Neuronal stem cell (in vitro differentiated cells): ENCODE measurements around the gene STPG3.

Experiments
- DNase-seq: peaks from one replicate; pipeline ENCODE4 v3.0.0-alpha.2; 2013; ENCODE audit warnings: low spot score
- H2AFZ ChIP-seq: one replicate; pipeline ENCODE4 v1.6.1; 2013; ENCODE audit warnings: mild to moderate bottlenecking, low read length, inconsistent platforms
- H2AK5ac ChIP-seq: 2 replicates; pipeline ENCODE4 v1.6.1; 2013; ENCODE audit warnings: low read depth, mild to moderate bottlenecking, inconsistent platforms, low read length, moderate library complexity, mixed read lengths
- H2BK120ac ChIP-seq: 2 replicates; pipeline ENCODE4 v1.6.1; 2013; ENCODE audit warnings: low read depth, mild to moderate bottlenecking, inconsistent platforms, low read length, moderate library complexity, mixed read lengths
- H2BK12ac ChIP-seq: one replicate; pipeline ENCODE4 v1.6.1; 2013; ENCODE audit warnings: low read length, inconsistent platforms
- H2BK15ac ChIP-seq: 2 replicates; pipeline ENCODE4 v1.6.1; 2013; ENCODE audit warnings: mild to moderate bottlenecking, low read length, inconsistent platforms, mixed read lengths
- H2BK5ac ChIP-seq: one replicate; pipeline ENCODE4 v1.6.1; 2013; ENCODE audit warnings: inconsistent platforms, mild to moderate bottlenecking, low read length, moderate library complexity
- H3K14ac ChIP-seq: one replicate; pipeline ENCODE4 v1.6.1; 2013; ENCODE audit warnings: low read length, inconsistent platforms
- H3K18ac ChIP-seq: 2 replicates; pipeline ENCODE4 v1.6.1; 2013; ENCODE audit warnings: low read length, inconsistent platforms
- H3K23ac ChIP-seq: 2 replicates; pipeline ENCODE4 v1.6.1; 2013; ENCODE audit warnings: low read depth, mild to moderate bottlenecking, mixed read lengths, low read length, inconsistent platforms; ENCODE audit not compliant: poor library complexity
- H3K27ac ChIP-seq: replicated peaks from 3 replicates; pipeline ENCODE4 v1.5.1; 2013; ENCODE audit warnings: low read length, inconsistent platforms
- H3K27me3 ChIP-seq, 3 experiments: 2 replicates each; pipeline ENCODE4 v1.6.1; 2013; ENCODE audit warnings: low read length in 3 of 3, mild to moderate bottlenecking in 2 of 3, inconsistent platforms in 1 of 3, low read depth in 1 of 3, mixed read lengths in 1 of 3, moderate library complexity in 1 of 3; ENCODE audit not compliant: control insufficient read depth in 3 of 3, insufficient read depth in 3 of 3
- H3K36me3 ChIP-seq, 2 donors: replicated peaks in 1 of 2; 2 replicates each; pipeline ENCODE4 v1.6.1; 2013; ENCODE audit warnings: low read length in 2 of 2; ENCODE audit not compliant: control insufficient read depth in 2 of 2, insufficient read depth in 2 of 2
- H3K4ac ChIP-seq: 2 replicates; pipeline ENCODE4 v1.6.1; 2013; ENCODE audit warnings: inconsistent platforms, mild to moderate bottlenecking, low read length, moderate library complexity
- H3K4me1 ChIP-seq, 2 donors: 1 replicate in 1 of 2; 2 replicates in 1 of 2; pipeline ENCODE4 v1.6.1; 2013; ENCODE audit warnings: low read length in 2 of 2, low read depth in 1 of 2; ENCODE audit not compliant: control insufficient read depth in 2 of 2, insufficient read depth in 1 of 2
- H3K4me2 ChIP-seq: one replicate; pipeline ENCODE4 v1.6.1; 2013; ENCODE audit warnings: mild to moderate bottlenecking, low read length, inconsistent platforms; ENCODE audit not compliant: insufficient read depth, poor library complexity, severe bottlenecking
- H3K4me3 ChIP-seq, 2 donors: 2 replicates each; pipeline ENCODE4 v1.5.1; 2013; ENCODE audit warnings: low read length in 2 of 2, mild to moderate bottlenecking in 2 of 2, inconsistent platforms in 1 of 2, moderate library complexity in 1 of 2
- H3K79me1 ChIP-seq: one replicate; pipeline ENCODE4 v1.6.1; 2013; ENCODE audit warnings: low read depth, mild to moderate bottlenecking, inconsistent platforms, low read length, moderate library complexity
- H3K9ac ChIP-seq: one replicate; pipeline ENCODE4 v1.6.1; 2013; ENCODE audit warnings: mild to moderate bottlenecking, low read depth, low read length, inconsistent platforms; ENCODE audit not compliant: poor library complexity
- H3K9me3 ChIP-seq, 2 donors: replicated peaks in 1 of 2; 2 replicates each; pipeline versions ENCODE3 to v1.6.1; 2013; ENCODE audit warnings: low read length in 2 of 2, mild to moderate bottlenecking in 2 of 2, inconsistent platforms in 1 of 2, low read depth in 1 of 2, mixed read lengths in 1 of 2, moderate library complexity in 1 of 2; ENCODE audit not compliant: control insufficient read depth in 2 of 2, insufficient read depth in 1 of 2
- H4K8ac ChIP-seq: one replicate; pipeline ENCODE4 v1.6.1; 2013; ENCODE audit warnings: low read depth, mild to moderate bottlenecking, inconsistent platforms, low read length, moderate library complexity
- H4K91ac ChIP-seq: one replicate; pipeline ENCODE4 v1.6.1; 2013; ENCODE audit warnings: low read length, low read depth, mild to moderate bottlenecking, inconsistent platforms; ENCODE audit not compliant: poor library complexity
- WGBS, 2 donors: extraction: QIAGEN DNeasy Blood & Tissue Kit; methylation state at CpG; one replicate each; pipeline ENCODE4 v1.1.7; 2013; ENCODE audit warnings: missing lambda C conversion rate in 2 of 2, mixed read lengths in 1 of 2; ENCODE audit not compliant: insufficient read length in 2 of 2, insufficient replicate concordance in 1 of 2; ENCODE audit errors: extremely low coverage in 2 of 2; 5-methylcytosine and 5-hydroxymethylcytosine counted together

Gene STPG3

GRCh38 chr9:137229903-137230704 is 21.0 kb upstream of the STPG3 start:
- Histone ChIP-seq H3K4me3 (no peak overlapping the region), H3K14ac (no peak overlapping the region), H3K36me3 (no peaks in the 10 kb centered on the region), H3K4me1 (peaks cover 0 to 9% of the 10 kb centered on the region in 2 donors), H2BK12ac (no peak overlapping the region), H4K8ac (no peak overlapping the region), H3K9ac (peak overlapping the region; percentile 44), H3K23ac (no peak overlapping the region), H4K91ac (no peak overlapping the region), H3K4me2 (peak overlapping the region; percentile 18), H3K27ac (no peak overlapping the region), H2AK5ac (peak overlapping the region; percentile 93), H3K9me3 (no peaks in the 10 kb centered on the region), H3K18ac (peak overlapping the region; percentile 38), H2AFZ (peak overlapping the region; percentile 32), H3K79me1 (no peaks in the 10 kb centered on the region), H2BK15ac (no peak overlapping the region), H3K4ac (no peak overlapping the region), H3K27me3 (peaks cover 0 to 7% (median 0%) of the 10 kb centered on the region in 3 experiments), H2BK120ac (no peak overlapping the region), H2BK5ac (peak overlapping the region; percentile 87)
- WGBS, 2 donors: no CpG with 5 or more reads among the region's 31 CpGs
- no peak for DNase-seq

DNA sequence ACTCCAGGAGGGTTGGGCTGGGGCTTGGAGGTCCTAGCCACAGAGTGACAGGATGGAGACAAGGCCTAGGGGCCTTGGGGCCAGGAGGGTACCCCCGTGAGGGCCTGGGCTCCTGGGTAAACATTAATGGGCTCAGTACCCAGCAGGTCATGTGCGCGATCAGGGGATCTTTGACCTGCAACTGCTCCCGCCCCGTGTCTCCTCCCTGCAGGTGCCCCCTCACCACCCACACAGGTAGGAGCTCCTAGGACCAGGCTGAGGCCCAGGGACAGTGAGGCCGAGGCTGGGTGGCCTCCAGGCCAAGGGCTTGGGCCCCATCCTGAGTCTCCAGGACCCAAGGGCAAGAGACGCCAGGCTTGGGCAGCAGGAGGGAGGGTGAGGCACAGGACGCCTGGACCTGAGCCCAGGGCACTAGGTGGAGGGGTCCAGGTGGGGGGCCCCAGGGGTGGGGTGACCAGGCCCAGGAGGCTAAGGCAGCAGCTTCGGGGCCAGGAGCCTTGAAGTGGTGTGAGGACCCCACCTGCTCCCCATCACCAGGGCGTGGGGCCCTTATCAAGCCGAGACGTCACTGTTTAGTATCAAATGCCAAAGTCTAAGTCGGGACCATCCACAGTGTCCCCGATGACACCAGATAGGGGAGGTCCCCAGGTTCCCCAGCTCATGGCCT is 20.2 kb upstream of the STPG3 start, which contains the start of gene SLC34A3:
Gene SLC34A3 (plus strand): TSS at position 197 of the 667 bp plus-strand sequence. CDS start 802 bp downstream, outside the sequence.
- H2BK120ac ChIP-seq: no peak within 1 kb of the TSS
- H4K8ac ChIP-seq: no peak within 1 kb of the TSS
- H4K91ac ChIP-seq: no peak within 1 kb of the TSS
- H3K36me3 ChIP-seq: no peaks in the 10 kb centered on the region
- peak within 1 kb of the TSS; percentile 32 for H2AFZ ChIP-seq
- H3K4me1 ChIP-seq: peaks cover 0 to 8% of the 10 kb centered on the region in 2 donors
- H3K4me3 ChIP-seq: no peak within 1 kb of the TSS
- H3K18ac ChIP-seq: peak within 1 kb of the TSS; percentile 64
- peak within 1 kb of the TSS; percentile 87 for H2BK5ac ChIP-seq
- peak within 1 kb of the TSS; percentile 18 for H3K4me2 ChIP-seq
- no peak within 1 kb of the TSS for H2BK12ac ChIP-seq
- H3K9ac ChIP-seq: peak within 1 kb of the TSS; percentile 44
- DNase-seq: no peak
- peak within 1 kb of the TSS; percentile 93 for H2AK5ac ChIP-seq
- no peak within 1 kb of the TSS for H3K14ac ChIP-seq
- WGBS, 2 donors: no CpG with 5 or more reads among the region's 14 CpGs
- no peak within 1 kb of the TSS for H3K23ac ChIP-seq
- no peak within 1 kb of the TSS for H3K4ac ChIP-seq
- no peak within 1 kb of the TSS for H2BK15ac ChIP-seq
- no peak within 1 kb of the TSS for H3K27ac ChIP-seq
- peaks cover 0 to 7% (median 0%) of the 10 kb centered on the region in 3 experiments for H3K27me3 ChIP-seq
- peaks cover under 1% of the 10 kb centered on the region for H3K79me1 ChIP-seq
- H3K9me3 ChIP-seq: no peaks in the 10 kb centered on the region

- H2BK12ac ChIP-seq: no peak overlapping the region
- WGBS, 2 donors: no CpG with 5 or more reads among the region's 23 CpGs
These were observed 19.6 kb upstream of the STPG3 start for GRCh38 chr9:137231372-137232039.

More at GRCh38 chr9:137231372-137232039, 19.6 kb upstream of the STPG3 start:
- no peak overlapping the region for H4K8ac ChIP-seq
- peaks cover 2% of the 10 kb centered on the region for H3K79me1 ChIP-seq
- no peaks in the 10 kb centered on the region for H3K9me3 ChIP-seq
- H3K23ac ChIP-seq: no peak overlapping the region
- H3K4me3 ChIP-seq: no peak overlapping the region
- no peak overlapping the region for H3K9ac ChIP-seq
- H3K36me3 ChIP-seq: no peaks in the 10 kb centered on the region
- DNase-seq: no peak
- H2BK5ac ChIP-seq: no peak overlapping the region
- H2BK120ac ChIP-seq: no peak overlapping the region
- no peak overlapping the region for H2BK15ac ChIP-seq
- H3K18ac ChIP-seq: no peak overlapping the region
- H3K27ac ChIP-seq: no peak overlapping the region
- peaks cover 0 to 7% (median 0%) of the 10 kb centered on the region in 3 experiments for H3K27me3 ChIP-seq
- peaks cover 3 to 5% of the 10 kb centered on the region in 2 donors for H3K4me1 ChIP-seq
- no peak overlapping the region for H4K91ac ChIP-seq
- H3K4ac ChIP-seq: no peak overlapping the region
- H3K4me2 ChIP-seq: no peak overlapping the region
- no peak overlapping the region for H3K14ac ChIP-seq
- no peak overlapping the region for H2AFZ ChIP-seq
- no peak overlapping the region for H2AK5ac ChIP-seq
